SU-DHL-6 (cell line): Measurements from ENCODE around the gene DDX46.

Experiments
- H2AFZ ChIP-seq: fragments of 200-600 bp; sonication (generic); 2 replicates; pipeline ENCODE4 v1.6.1; 2014; ENCODE audit warnings: low read depth, mild to moderate bottlenecking, moderate library complexity, mixed read lengths, antibody characterized with exemption, low read length; ENCODE audit not compliant: severe bottlenecking
- H3F3A ChIP-seq: fragments of 200-600 bp; shearing (Covaris generic); 2 replicates; pipeline ENCODE4 v1.6.0; 2016; ENCODE audit warnings: antibody characterized with exemption, mild to moderate bottlenecking; ENCODE audit not compliant: insufficient read depth
- H3K27ac ChIP-seq: fragments of 200-600 bp; sonication (generic); 2 replicates; pipeline ENCODE4 v1.5.1; 2016; ENCODE audit warnings: low read depth, mild to moderate bottlenecking, low read length, moderate library complexity, mixed read lengths
- H3K27me3 ChIP-seq: fragments of 200-600 bp; sonication (generic), shearing (Covaris generic); 2 replicates; pipeline ENCODE4 v1.6.0; 2014; ENCODE audit warnings: mild to moderate bottlenecking, low read length
- H3K36me3 ChIP-seq: fragments of 200-600 bp; sonication (generic); 2 replicates; pipeline ENCODE4 v1.6.1; 2014; ENCODE audit warnings: mild to moderate bottlenecking, low read length, mixed read lengths
- H3K4me2 ChIP-seq: fragments of 300-600, 200-600 bp; shearing (Covaris generic), sonication (generic); 2 replicates; pipeline ENCODE4 v1.6.0; 2014; ENCODE audit warnings: low read length, low read depth, mild to moderate bottlenecking; ENCODE audit not compliant: poor library complexity, severe bottlenecking
- H3K4me3 ChIP-seq: fragments of 200-600 bp; sonication (generic); 2 replicates; pipeline ENCODE4 v1.5.1; 2014; ENCODE audit warnings: antibody characterized with exemption, low read length, mild to moderate bottlenecking, mixed read lengths; ENCODE audit not compliant: insufficient read depth, poor library complexity, severe bottlenecking
- H3K79me2 ChIP-seq: fragments of 200-600 bp; sonication (generic); 2 replicates; pipeline ENCODE4 v1.6.1; 2014; ENCODE audit warnings: mild to moderate bottlenecking, low read length, moderate library complexity; ENCODE audit not compliant: insufficient read depth
- H3K9ac ChIP-seq: fragments of 200-600 bp; sonication (generic); 2 replicates; pipeline ENCODE4 v1.7.0; 2014; ENCODE audit warnings: mild to moderate bottlenecking, low read length
- H3K9me2 ChIP-seq: fragments of 200-600 bp; sonication (generic); replicated peaks from 2 replicates; pipeline ENCODE4 v1.6.1; 2014; ENCODE audit warnings: low read length; ENCODE audit not compliant: insufficient read depth
- H3K9me3 ChIP-seq: fragments of 200-600 bp; sonication (generic); 2 replicates; pipeline ENCODE4 v1.6.1; 2014; ENCODE audit warnings: low read length, mixed read lengths; ENCODE audit not compliant: insufficient read depth
- H4K20me1 ChIP-seq: fragments of 200-600 bp; sonication (generic); 2 replicates; pipeline ENCODE4 v1.6.1; 2014; ENCODE audit warnings: low read depth, mild to moderate bottlenecking, antibody characterized with exemption, low read length, moderate library complexity, mixed read lengths
- EZH2phosphoT487 ChIP-seq: fragments of 200-600 bp; sonication (generic), shearing (Covaris generic); conservative IDR thresholded peaks from 2 replicates; pipeline ENCODE4 v1.6.1; 2018; ENCODE audit warnings: mild to moderate bottlenecking, antibody characterized with exemption, low read length, moderate library complexity, mixed read lengths
- TF ChIP-seq, protein P1 (sequence below): fragments of 200-600 bp; sonication (generic); IDR thresholded peaks from one replicate; pipeline ENCODE4 v1.5.1; 2017; ENCODE audit warnings: antibody characterized with exemption, mild to moderate bottlenecking, low read length, moderate library complexity; ENCODE audit not compliant: insufficient read depth, poor library complexity, severe bottlenecking

DDX46 gene

DNA sequence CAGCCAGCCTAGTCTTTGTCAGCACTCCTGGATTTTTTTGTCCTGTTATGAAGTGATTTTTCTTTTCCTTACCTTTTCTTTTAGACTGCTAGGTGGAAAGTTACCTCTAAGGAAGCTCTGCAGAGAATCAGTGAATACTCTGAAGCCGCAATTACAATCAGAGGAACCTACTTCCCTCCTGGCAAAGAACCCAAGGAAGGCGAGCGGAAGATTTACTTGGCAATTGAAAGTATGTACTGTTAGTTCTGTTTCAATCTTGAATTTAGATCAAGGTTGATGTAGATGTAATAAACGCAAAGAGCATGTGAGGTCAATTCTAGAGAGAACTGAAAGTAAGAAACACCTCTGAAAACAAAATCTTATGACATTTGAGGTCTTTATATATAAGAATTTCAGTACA lies 60.2 kb downstream of the DDX46 start:
- Histone ChIP-seq H3F3A (peaks cover 11% of the 10 kb centered on the region), H3K9me3 (no peaks in the 10 kb centered on the region), H2AFZ (no peak overlapping the region), H3K36me3 (peaks cover 41% of the 10 kb centered on the region), H3K79me2 (peaks cover 10% of the 10 kb centered on the region), H3K9me2 (no peaks in the 10 kb centered on the region), H3K4me2 (no peak overlapping the region), H3K9ac (no peak overlapping the region), H3K27ac (no peak overlapping the region), H4K20me1 (no peaks in the 10 kb centered on the region), H3K27me3 (no peaks in the 10 kb centered on the region), H3K4me3 (no peak overlapping the region)
- no peak for TF ChIP-seq EZH2phosphoT487

DNA sequence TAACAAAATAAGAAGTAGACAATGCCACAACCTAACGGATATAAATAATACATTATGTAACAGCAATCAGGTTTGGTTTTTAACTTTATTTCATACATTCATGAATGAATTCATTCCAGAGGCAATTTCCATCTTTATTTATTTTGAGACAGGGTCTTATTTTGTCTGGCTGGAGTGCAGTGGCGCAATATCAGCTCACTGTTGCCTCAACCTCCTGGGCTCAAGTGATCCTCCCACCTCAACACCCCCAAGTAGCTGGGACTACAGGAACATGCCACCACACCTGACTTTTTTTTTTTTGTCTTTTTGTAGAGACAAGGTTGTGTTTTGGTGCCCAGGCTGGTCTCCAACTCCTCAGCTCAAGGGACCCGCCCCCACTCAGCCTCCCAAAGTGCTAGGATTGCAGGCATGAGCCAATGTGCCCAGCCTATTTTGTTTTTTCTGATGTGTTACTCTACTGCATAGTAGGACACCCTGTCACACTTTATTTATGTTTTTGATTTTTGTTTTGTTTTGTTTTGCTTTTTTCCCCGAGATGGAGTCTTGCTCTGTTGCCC lies 60.9 kb downstream of the DDX46 start:
- no peaks in the 10 kb centered on the region for H3K9me3 ChIP-seq
- H4K20me1 ChIP-seq = no peaks in the 10 kb centered on the region
- TF ChIP-seq EZH2phosphoT487 = no peak
- TF ChIP-seq, protein P1, sequence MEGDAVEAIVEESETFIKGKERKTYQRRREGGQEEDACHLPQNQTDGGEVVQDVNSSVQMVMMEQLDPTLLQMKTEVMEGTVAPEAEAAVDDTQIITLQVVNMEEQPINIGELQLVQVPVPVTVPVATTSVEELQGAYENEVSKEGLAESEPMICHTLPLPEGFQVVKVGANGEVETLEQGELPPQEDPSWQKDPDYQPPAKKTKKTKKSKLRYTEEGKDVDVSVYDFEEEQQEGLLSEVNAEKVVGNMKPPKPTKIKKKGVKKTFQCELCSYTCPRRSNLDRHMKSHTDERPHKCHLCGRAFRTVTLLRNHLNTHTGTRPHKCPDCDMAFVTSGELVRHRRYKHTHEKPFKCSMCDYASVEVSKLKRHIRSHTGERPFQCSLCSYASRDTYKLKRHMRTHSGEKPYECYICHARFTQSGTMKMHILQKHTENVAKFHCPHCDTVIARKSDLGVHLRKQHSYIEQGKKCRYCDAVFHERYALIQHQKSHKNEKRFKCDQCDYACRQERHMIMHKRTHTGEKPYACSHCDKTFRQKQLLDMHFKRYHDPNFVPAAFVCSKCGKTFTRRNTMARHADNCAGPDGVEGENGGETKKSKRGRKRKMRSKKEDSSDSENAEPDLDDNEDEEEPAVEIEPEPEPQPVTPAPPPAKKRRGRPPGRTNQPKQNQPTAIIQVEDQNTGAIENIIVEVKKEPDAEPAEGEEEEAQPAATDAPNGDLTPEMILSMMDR = no peak
- no peaks in the 10 kb centered on the region for H3K27me3 ChIP-seq
- peaks cover 10% of the 10 kb centered on the region for H3K79me2 ChIP-seq
- no peak overlapping the region for H3K4me3 ChIP-seq
- H2AFZ ChIP-seq = no peak overlapping the region
- H3K27ac ChIP-seq = no peak overlapping the region
- H3K9ac ChIP-seq = no peak overlapping the region
- H3K9me2 ChIP-seq = no peaks in the 10 kb centered on the region
- H3K4me2 ChIP-seq = no peak overlapping the region
- peaks cover 5% of the 10 kb centered on the region for H3F3A ChIP-seq
- peaks cover 44% of the 10 kb centered on the region for H3K36me3 ChIP-seq

DNA sequence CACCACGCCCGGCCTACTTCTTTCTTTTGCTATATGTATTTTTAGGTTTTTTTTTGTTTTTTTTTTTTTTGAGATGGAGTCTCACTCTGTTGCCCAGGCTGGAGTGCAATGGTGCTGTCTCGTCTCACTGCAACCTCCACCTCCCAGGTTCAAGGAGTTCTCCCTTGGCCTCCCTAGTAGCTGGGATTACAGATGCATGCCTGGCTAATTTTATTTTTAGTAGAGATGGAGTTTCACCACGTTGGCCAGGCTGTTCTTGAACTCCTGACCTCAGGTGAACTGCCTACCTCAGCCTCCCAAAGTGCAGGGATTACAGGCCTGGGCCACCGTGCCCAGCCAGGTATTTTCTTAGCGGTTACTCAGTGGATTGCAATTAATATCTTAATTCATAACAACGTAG lies 63.3 kb downstream of the DDX46 start:
- peaks cover 9% of the 10 kb centered on the region for H3F3A ChIP-seq
- no peak overlapping the region for H2AFZ ChIP-seq
- H3K4me2 ChIP-seq = no peak overlapping the region
- TF ChIP-seq, protein P1 = no peak
- no peak for TF ChIP-seq EZH2phosphoT487
- H3K27me3 ChIP-seq = no peaks in the 10 kb centered on the region
- H3K79me2 ChIP-seq = 0 out of 2 replicates have a peak, but pooled peaks cover 3% of the 10 kb centered on the region
- H3K9me3 ChIP-seq = no peaks in the 10 kb centered on the region
- H3K4me3 ChIP-seq = no peak overlapping the region
- no peaks in the 10 kb centered on the region for H3K9me2 ChIP-seq
- no peaks in the 10 kb centered on the region for H4K20me1 ChIP-seq
- no peak overlapping the region for H3K9ac ChIP-seq
- H3K27ac ChIP-seq = no peak overlapping the region
- H3K36me3 ChIP-seq = peaks cover 42% of the 10 kb centered on the region

DNA sequence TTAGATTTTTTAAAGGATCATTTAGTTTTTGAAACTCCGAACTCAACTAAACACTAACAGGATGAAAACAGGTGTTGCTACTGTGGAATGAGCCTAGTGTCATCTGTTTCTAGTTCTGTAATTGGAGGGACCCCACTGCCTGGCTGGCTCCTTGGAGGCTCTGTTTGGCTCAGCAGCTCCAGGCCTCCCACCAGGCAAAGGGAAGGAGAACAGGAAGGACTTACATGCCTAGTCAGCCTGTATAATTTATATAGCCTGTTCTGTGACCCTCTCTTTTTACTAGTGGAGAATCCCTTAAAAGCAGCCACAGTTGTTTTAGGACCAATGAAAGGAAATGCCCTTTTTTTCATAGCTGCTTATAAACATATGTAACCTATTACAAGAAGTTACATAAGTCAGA lies 66.1 kb downstream of the DDX46 start:
- Histone ChIP-seq H3K9me2 (no peaks in the 10 kb centered on the region), H3K27me3 (no peaks in the 10 kb centered on the region), H3F3A (peaks cover 10% of the 10 kb centered on the region), H3K27ac (no peak overlapping the region), H4K20me1 (no peaks in the 10 kb centered on the region), H2AFZ (no peak overlapping the region), H3K9me3 (no peaks in the 10 kb centered on the region), H3K4me2 (no peak overlapping the region), H3K4me3 (no peak overlapping the region), H3K79me2 (0 out of 2 replicates have a peak, but pooled peaks cover 3% of the 10 kb centered on the region), H3K9ac (no peak overlapping the region), H3K36me3 (peaks cover 42% of the 10 kb centered on the region)
- TF ChIP-seq EZH2phosphoT487 = no peak
- TF ChIP-seq, protein P1 = no peak
